HFF-Myc (cell line): ENCODE results near the gene SYNE1.

Experiments
- DNase-seq: peaks from one replicate; pipeline ENCODE4 v3.0.0-alpha.2; 2011; ENCODE audit warnings: low read depth; ENCODE audit errors: extremely low read depth
- H3K4me3 ChIP-seq: replicated peaks from 2 replicates; pipeline ENCODE4 v1.5.1; 2011; ENCODE audit warnings: low read depth, mild to moderate bottlenecking, control low read depth, low read length
- CTCF ChIP-seq: IDR thresholded peaks from 2 replicates; pipeline ENCODE4 v1.5.1; 2012; ENCODE audit warnings: mild to moderate bottlenecking, low read depth, low read length, control low read depth; ENCODE audit errors: missing control alignments

The SYNE1 gene

GRCh38 chr6:152176268-152176667 lies 460.9 kb downstream of the SYNE1 start:
- H3K4me3 ChIP-seq, result no peak overlapping the region
- DNase-seq, result no peak
- TF ChIP-seq CTCF, result no peak

GRCh38 chr6:152173957-152174356 lies 463.2 kb downstream of the SYNE1 start:
- TF ChIP-seq CTCF, result no peak
- H3K4me3 ChIP-seq, result no peak overlapping the region
- no peak for DNase-seq

- peak; percentile 52 for DNase-seq
- no peak overlapping the region for H3K4me3 ChIP-seq
- no peak for TF ChIP-seq CTCF
Observed at GRCh38 chr6:152173321-152173720, 463.8 kb downstream of the SYNE1 start.

GRCh38 chr6:152170702-152171667 lies 466.2 kb downstream of the SYNE1 start:
- no peak overlapping the region for H3K4me3 ChIP-seq
- DNase-seq, result no peak
- TF ChIP-seq CTCF, result no peak

GRCh38 chr6:152170313-152170701 lies 466.9 kb downstream of the SYNE1 start:
- H3K4me3 ChIP-seq, result no peak overlapping the region
- no peak for DNase-seq
- no peak for TF ChIP-seq CTCF

GRCh38 chr6:152167641-152168603 lies 469.2 kb downstream of the SYNE1 start:
- H3K4me3 ChIP-seq, result no peak overlapping the region
- DNase-seq, result no peak
- TF ChIP-seq CTCF, result no peak
